Measurements from ENCODE around the gene KCND2.
A peak's percentile ranks its signal among the peaks of the same experiment; 100 is the strongest.

The KCND2 gene

GRCh38 chr7:120373174-120373573 is 100.2 kb downstream of the KCND2 start:
- TF ChIP-seq, protein P1, sequence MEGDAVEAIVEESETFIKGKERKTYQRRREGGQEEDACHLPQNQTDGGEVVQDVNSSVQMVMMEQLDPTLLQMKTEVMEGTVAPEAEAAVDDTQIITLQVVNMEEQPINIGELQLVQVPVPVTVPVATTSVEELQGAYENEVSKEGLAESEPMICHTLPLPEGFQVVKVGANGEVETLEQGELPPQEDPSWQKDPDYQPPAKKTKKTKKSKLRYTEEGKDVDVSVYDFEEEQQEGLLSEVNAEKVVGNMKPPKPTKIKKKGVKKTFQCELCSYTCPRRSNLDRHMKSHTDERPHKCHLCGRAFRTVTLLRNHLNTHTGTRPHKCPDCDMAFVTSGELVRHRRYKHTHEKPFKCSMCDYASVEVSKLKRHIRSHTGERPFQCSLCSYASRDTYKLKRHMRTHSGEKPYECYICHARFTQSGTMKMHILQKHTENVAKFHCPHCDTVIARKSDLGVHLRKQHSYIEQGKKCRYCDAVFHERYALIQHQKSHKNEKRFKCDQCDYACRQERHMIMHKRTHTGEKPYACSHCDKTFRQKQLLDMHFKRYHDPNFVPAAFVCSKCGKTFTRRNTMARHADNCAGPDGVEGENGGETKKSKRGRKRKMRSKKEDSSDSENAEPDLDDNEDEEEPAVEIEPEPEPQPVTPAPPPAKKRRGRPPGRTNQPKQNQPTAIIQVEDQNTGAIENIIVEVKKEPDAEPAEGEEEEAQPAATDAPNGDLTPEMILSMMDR (IDR thresholded peaks at IDR 0.05; ENCODE audit: insufficient read depth, low read depth, low read length, missing control alignments), result no peak
- H3K4me3 ChIP-seq (ENCODE audit: low read depth, low read length), result no peak overlapping the region
- DNase-seq (ENCODE audit: low read depth), result no peak

DNA sequence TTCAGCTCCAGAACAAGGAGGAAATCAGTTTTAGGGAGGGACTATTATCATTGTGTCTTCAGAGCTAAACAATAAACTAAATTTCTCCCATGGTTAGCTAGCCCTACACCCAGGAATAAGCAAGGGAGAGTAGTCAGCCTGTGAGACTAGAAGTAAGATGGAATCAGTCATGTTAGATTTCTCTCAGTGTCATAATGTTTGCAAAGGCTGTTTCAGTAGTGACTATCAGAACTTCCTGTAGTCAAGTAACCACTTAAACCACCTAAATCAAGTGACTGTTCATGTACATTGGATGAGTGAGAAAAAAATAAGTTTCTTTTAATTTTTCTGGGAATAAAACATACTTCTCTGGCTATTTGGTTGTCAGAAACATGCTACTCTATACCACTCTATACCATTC is 121.6 kb downstream of the KCND2 start:
- TF ChIP-seq, protein P1 (IDR thresholded peaks at IDR 0.05; ENCODE audit: insufficient read depth, low read depth, low read length, missing control alignments), result no peak
- no peak overlapping the region for H3K4me3 ChIP-seq (ENCODE audit: low read depth, low read length)
- DNase-seq (ENCODE audit: low read depth), result peak; percentile 51

- peak; percentile 84 for DNase-seq (ENCODE audit: low read depth)
- TF ChIP-seq, protein P1 (IDR thresholded peaks at IDR 0.05; ENCODE audit: insufficient read depth, low read depth, low read length, missing control alignments), result no peak
- H3K4me3 ChIP-seq (ENCODE audit: low read depth, low read length), result peak overlapping the region; percentile 85
Measured at GRCh38 chr7:120395526-120396019, 122.6 kb downstream of the KCND2 start.

DNA sequence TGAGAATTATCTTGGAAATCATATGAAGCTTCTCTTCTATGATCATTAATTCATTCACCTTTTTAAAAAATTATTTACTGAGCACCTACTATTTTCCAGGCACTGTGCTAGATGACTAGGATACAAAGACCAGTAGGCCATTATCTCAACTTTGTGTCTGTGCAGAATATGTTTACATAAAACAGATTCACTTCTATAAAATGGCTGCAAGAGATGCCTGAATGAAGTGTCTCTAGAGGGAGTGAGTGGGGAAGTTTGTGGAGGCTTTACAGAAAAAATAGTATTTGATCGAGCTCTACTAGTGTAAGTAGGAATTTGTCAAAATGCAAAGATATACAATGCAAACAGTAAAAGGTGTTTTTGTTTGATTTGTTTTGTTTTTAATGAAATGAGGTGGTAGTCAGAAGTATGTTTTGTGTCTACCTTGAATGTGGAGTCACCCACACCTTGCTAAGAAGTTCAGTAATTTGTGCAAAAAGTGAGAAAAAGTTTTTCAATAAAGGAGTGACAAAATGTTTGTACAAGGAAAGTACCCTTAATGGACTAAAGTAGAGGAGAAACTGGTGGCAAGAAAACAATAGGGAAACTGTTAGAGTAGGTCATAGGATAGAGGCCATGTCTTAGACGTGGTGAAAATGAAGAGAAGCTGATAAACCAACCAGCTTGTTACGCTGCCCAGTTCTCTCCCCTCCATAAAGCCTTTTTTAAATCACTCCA is 125.5 kb downstream of the KCND2 start:
- DNase-seq (ENCODE audit: low read depth), result no peak
- peak overlapping the region; percentile 85 for H3K4me3 ChIP-seq (ENCODE audit: low read depth, low read length)
- TF ChIP-seq, protein P1 (IDR thresholded peaks at IDR 0.05; ENCODE audit: insufficient read depth, low read depth, low read length, missing control alignments), result no peak

DNA sequence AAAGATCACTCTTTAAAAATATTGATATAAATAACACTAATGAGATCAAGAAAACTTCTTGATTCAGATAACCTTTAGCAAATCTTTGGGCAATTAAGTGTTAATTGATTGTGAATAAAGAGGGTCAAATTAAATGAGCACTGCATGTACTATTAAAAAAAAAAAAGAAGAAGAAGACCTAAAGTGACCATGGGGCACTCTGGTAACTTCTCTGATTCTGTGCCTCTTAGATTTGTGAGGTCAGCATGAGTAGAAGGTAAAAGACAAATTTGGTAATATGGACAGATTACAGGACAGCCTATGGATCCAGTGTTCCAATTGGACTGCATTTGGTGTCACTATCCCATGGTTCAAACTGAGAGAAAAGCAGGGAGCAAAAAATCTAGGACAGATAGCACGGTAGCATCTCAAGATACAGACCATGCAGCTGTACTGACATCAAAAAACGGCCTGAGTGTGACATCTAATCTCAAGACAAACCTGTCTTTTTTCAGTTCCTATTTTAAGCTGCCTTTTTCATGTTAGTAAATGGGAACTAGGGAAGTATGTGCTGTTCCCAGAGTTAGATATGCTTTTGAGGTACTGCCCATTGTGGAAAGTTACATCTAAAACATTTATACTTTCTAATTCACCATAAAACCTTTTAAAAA is 128.0 kb downstream of the KCND2 start:
- peak overlapping the region; percentile 39 for H3K4me3 ChIP-seq (ENCODE audit: low read depth, low read length)
- peak; percentile 69 for DNase-seq (ENCODE audit: low read depth)
- TF ChIP-seq, protein P1 (IDR thresholded peaks at IDR 0.05; ENCODE audit: insufficient read depth, low read depth, low read length, missing control alignments), result no peak

DNA sequence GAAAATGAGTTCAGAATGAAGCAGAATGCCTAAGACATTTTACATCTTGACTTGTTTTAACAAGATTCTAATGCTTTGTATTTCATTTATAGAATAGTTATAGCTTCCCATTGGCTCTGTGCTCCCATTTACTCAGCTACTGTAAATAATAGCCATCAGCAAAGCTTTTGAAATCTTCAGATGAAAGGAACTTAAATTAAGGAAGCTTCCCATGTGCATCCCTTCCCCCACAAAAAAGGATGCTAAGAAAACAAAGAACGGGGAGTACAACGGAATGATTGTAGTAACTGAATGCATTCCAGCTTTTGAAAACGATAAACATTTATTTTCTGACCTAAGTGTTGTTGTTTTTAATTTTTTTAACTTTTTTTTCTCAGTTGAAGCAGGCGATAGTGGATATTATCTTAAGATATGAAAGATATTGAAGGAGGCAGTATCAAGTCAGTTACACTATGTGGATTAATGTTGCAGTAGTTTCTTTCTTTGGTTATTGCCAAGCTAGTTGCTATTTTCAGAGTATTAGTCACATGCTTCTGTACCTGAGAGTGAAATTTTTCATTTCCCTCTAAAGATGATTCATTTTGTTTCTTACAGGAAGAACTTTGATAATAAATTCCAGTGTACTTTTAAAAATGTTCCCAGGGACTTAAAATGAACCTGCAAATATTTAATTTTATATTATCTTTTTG is 129.2 kb downstream of the KCND2 start:
- TF ChIP-seq, protein P1 (IDR thresholded peaks at IDR 0.05; ENCODE audit: insufficient read depth, low read depth, low read length, missing control alignments), result no peak
- peak overlapping the region; percentile 39 for H3K4me3 ChIP-seq (ENCODE audit: low read depth, low read length)
- DNase-seq (ENCODE audit: low read depth), result peak; percentile 75
